CD4-positive, alpha-beta T cell treated with Interleukin-17A for 4 hours (primary cell): Measurements from ENCODE around the gene PIH1D2.
"Not testable (repeated sequence)": the region's sequence is repeated elsewhere in the genome, so short reads cannot be mapped to it uniquely, and the experiment has no call there.

Source experiments
- DNase-seq: peaks from one replicate; pipeline ENCODE4 v3.0.0-alpha.2; 2020; ENCODE audit warnings: mixed read lengths

PIH1D2 gene

GRCh38 chr11:112073941-112074811 is at the start of gene PIH1D2, which contains the start of gene NKAPD1:
Gene PIH1D2 (minus strand): TSS chr11:112074017. CDS start chr11:112073174, 843 bp downstream.
Gene NKAPD1 (plus strand): TSS chr11:112074299. CDS start chr11:112075575, 1,276 bp downstream.
- DNase-seq = peak; percentile 82

GRCh38 chr11:112123129-112123528 is 49.3 kb upstream of the PIH1D2 start:
- no peak for DNase-seq

- DNase-seq = no peak
These were observed 48.3 kb upstream of the PIH1D2 start for GRCh38 chr11:112121981-112122615.

GRCh38 chr11:112118176-112118575 is 44.4 kb upstream of the PIH1D2 start:
- DNase-seq = no peak

- DNase-seq = no peak
These were observed 41.6 kb upstream of the PIH1D2 start for GRCh38 chr11:112115386-112115785.

- DNase-seq = no peak
These were observed 40.6 kb upstream of the PIH1D2 start for GRCh38 chr11:112114460-112114859.

GRCh38 chr11:112113539-112114457 is 40.0 kb upstream of the PIH1D2 start:
- DNase-seq = no peak

- no peak for DNase-seq
These were observed 32.3 kb upstream of the PIH1D2 start for GRCh38 chr11:112106070-112106469.

- DNase-seq = no peak
These were observed 29.6 kb upstream of the PIH1D2 start for GRCh38 chr11:112103446-112103845.

GRCh38 chr11:112100462-112100861 is 26.6 kb upstream of the PIH1D2 start:
- no peak for DNase-seq

- no peak for DNase-seq
These were observed 24.1 kb upstream of the PIH1D2 start for GRCh38 chr11:112097734-112098528.

- no peak for DNase-seq
These were observed 22.4 kb upstream of the PIH1D2 start for GRCh38 chr11:112096194-112096593.

- not testable (repeated sequence) for DNase-seq
These were observed 21.5 kb upstream of the PIH1D2 start for GRCh38 chr11:112095302-112095701.

GRCh38 chr11:112087212-112087611 is 13.4 kb upstream of the PIH1D2 start:
- no peak for DNase-seq

- DNase-seq = peak; percentile 95
These were observed 12.8 kb upstream of the PIH1D2 start, which contains the start of the genes SDHD and TIMM8B for GRCh38 chr11:112086422-112087191. Gene SDHD (plus strand): TSS chr11:112086873. CDS start chr11:112086908, 35 bp downstream. Gene TIMM8B (minus strand): TSS chr11:112086756. CDS start chr11:112086723, 33 bp downstream.

GRCh38 chr11:112085822-112086421 is 12.1 kb upstream of the PIH1D2 start:
- DNase-seq = no peak

GRCh38 chr11:112082729-112083128 is 8.9 kb upstream of the PIH1D2 start:
- no peak for DNase-seq

- DNase-seq = no peak
These were observed 10.9 kb downstream of the PIH1D2 start for GRCh38 chr11:112062923-112063322.

- no peak for DNase-seq
These were observed 15.7 kb downstream of the PIH1D2 start for GRCh38 chr11:112058103-112058502.

GRCh38 chr11:112057170-112057569 is 16.6 kb downstream of the PIH1D2 start:
- no peak for DNase-seq

GRCh38 chr11:112051768-112052167 is 22.0 kb downstream of the PIH1D2 start:
- DNase-seq = no peak
